Fibroblast of villous mesenchyme (primary cell): ENCODE data around the gene TNRC6B. TPM values are rescaled to one million over a fixed set of nuclear protein-coding genes. Genes with fewer than 3 reads are reported as not detected.

Source experiments
- DNase-seq: peaks from one replicate; pipeline ENCODE4 v3.0.0-alpha.2; 2010; ENCODE audit warnings: low read depth
- H3K4me3 ChIP-seq: 2 replicates; pipeline ENCODE4 v1.5.1; 2011; ENCODE audit warnings: low read depth, mild to moderate bottlenecking, low read length
- CTCF ChIP-seq: IDR thresholded peaks from 2 replicates; pipeline ENCODE4 v1.5.1; 2012; ENCODE audit warnings: low read depth, mild to moderate bottlenecking, low read length; ENCODE audit not compliant: insufficient read depth
- total RNA-seq: library from RNA; depleted of rRNA; stranded (reverse); fragments of >200 nt; gene quantifications from 2 replicates; pipeline ENCODE4 v1.2.3, GENCODE V29; 2012

TNRC6B gene
- total RNA-seq, 1 donor: 23.3 TPM

GRCh38 chr22:40334060-40334459 lies 156.3 kb downstream of the TNRC6B start:
- no peak overlapping the region for H3K4me3 ChIP-seq
- TF ChIP-seq CTCF: no peak
- DNase-seq: no peak

DNA sequence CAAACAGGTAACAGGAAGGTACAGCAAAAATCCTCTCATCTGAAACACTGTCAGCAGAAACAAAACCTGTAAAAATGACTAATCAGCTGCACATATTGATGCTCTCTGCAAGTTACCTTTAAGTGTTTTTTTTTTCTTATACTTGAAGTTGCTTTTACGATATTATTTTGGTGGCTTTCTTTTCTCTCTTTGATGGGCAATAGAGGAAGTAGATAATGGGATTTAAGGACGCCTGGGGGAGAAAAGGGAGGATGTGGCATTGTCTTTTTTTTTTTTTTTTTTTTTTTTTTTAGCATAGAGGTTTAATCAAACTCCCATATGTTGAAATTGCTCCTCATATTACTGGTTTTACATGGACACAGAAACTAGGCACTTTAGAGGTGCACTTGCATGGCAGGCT lies 157.2 kb downstream of the TNRC6B start:
- TF ChIP-seq CTCF: no peak

GRCh38 chr22:40335358-40335757 lies 157.6 kb downstream of the TNRC6B start:
- no peak for DNase-seq
- no peak overlapping the region for H3K4me3 ChIP-seq
- TF ChIP-seq CTCF: no peak

More for the DNA sequence above, 157.2 kb downstream of the TNRC6B start:
- H3K4me3 ChIP-seq: no peak overlapping the region
- no peak for DNase-seq

GRCh38 chr22:40340044-40340443 lies 162.3 kb downstream of the TNRC6B start:
- DNase-seq: no peak
- no peak for TF ChIP-seq CTCF
- H3K4me3 ChIP-seq: no peak overlapping the region

DNA sequence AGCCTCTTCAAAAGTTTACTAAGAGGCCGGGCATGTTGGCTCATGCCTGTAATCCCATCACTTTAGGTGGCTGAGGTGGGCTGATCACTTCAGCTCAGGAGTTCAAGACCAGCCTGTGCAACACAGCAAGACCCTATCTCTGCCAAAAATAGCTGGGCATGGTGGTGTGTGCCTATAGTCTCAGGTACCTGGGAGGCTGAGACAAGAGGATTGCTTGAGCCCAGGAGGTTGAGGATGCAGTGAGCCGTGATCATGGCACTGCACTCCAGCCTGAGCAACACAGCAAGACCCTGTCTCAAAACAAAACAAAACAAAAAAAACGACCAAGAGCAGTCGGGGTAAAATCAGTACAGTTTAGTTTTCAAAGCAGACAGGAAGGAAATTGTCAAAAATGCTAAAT lies 163.9 kb downstream of the TNRC6B start:
- TF ChIP-seq CTCF: no peak
- no peak for DNase-seq
- H3K4me3 ChIP-seq: no peak overlapping the region

DNA sequence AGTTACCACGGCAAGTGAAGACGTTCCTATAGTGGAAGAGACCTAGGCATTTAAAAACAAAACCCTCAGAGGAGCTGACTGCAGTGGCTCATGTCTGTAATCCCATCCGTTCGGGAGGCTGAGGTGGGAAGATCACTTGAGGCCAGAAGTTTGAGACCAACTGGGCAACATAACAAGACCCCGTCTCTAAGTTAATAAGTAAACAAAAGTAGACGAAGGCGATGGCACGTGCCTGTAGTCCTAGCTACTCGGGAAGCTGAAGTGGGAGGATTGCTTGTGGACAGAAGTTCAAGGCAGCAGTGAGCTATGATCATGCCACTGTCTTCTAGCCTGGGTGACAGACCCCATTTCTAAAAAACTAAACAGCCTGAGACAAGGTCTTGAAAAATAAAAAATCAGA lies 164.8 kb downstream of the TNRC6B start:
- DNase-seq: no peak
- TF ChIP-seq CTCF: no peak
- H3K4me3 ChIP-seq: no peak overlapping the region

DNA sequence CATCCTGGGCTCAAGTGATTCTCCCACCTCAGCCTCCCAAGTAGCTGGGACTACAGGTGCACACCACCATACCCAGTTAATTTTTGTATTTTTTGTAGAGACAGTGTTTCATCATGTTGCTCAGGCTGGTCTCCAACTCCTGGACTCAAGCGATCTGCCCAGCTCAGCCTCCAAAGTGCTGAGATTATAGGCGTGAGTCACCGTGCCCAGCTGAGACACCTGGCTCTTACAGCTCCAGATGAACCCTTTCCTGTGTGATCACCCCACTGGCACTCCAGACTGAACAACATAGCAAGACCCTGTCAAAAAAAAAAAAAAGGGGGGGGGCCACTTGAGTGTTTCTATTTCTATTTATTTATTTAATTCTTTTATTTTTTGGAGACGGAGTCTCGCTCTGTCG lies 167.5 kb downstream of the TNRC6B start:
- TF ChIP-seq CTCF: no peak
- DNase-seq: peak; percentile 51
- peak overlapping the region; percentile 75 for H3K4me3 ChIP-seq
